SU-DHL-6 (cell line): ENCODE results near the gene DEDD.

Source experiments
- EZH2phosphoT487 ChIP-seq: fragments of 200-600 bp; sonication (generic), shearing (Covaris generic); conservative IDR thresholded peaks from 2 replicates; pipeline ENCODE4 v1.6.1; 2018; ENCODE audit warnings: mild to moderate bottlenecking, antibody characterized with exemption, low read length, moderate library complexity, mixed read lengths
- TF ChIP-seq, protein P1 (sequence below): fragments of 200-600 bp; sonication (generic); IDR thresholded peaks from one replicate; pipeline ENCODE4 v1.5.1; 2017; ENCODE audit warnings: antibody characterized with exemption, mild to moderate bottlenecking, low read length, moderate library complexity; ENCODE audit not compliant: insufficient read depth, poor library complexity, severe bottlenecking

DNA sequence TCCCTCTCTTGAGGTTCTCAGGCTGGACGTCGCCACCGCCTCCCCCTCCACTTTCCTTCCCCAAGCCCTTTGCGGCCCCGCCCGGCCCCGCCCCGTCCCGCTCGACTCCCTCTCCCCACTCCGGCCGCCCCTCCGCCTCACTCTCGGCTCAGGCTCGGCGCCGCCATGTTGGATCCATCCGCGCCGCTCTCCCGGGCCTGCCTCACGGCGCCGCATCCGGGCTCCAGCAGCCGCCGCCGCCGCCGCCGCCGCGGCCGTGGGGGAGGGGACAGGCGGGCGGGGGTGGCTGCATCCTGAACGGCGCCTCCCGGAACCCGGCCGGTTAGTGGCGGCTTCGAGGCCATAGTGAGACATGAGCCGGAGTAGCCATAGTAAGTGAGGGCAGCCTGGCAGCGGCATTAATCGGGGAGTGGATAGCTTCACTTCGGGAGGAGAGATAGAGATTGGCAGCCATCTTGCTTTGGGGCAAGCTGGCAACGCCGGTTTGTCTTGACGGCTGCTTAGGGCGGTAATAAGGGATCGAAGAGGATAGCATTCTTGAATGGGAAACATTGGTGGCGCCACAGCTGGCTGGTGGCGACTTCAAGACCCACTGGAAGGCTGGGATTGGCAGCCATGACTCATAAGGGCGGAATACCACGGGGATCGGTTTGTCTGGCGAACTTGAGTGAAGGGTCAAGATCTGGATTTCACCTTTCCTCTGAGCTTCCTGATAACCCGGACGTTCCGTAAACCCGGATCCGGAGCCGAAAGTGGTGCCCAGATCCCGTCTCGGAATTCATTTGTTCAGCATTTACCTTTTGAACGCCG, at the start of gene DEDD:
- TF ChIP-seq, protein P1, sequence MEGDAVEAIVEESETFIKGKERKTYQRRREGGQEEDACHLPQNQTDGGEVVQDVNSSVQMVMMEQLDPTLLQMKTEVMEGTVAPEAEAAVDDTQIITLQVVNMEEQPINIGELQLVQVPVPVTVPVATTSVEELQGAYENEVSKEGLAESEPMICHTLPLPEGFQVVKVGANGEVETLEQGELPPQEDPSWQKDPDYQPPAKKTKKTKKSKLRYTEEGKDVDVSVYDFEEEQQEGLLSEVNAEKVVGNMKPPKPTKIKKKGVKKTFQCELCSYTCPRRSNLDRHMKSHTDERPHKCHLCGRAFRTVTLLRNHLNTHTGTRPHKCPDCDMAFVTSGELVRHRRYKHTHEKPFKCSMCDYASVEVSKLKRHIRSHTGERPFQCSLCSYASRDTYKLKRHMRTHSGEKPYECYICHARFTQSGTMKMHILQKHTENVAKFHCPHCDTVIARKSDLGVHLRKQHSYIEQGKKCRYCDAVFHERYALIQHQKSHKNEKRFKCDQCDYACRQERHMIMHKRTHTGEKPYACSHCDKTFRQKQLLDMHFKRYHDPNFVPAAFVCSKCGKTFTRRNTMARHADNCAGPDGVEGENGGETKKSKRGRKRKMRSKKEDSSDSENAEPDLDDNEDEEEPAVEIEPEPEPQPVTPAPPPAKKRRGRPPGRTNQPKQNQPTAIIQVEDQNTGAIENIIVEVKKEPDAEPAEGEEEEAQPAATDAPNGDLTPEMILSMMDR: no peak
- no peak for TF ChIP-seq EZH2phosphoT487
